ENCODE measurements around the gene PRKG1.

DNA sequence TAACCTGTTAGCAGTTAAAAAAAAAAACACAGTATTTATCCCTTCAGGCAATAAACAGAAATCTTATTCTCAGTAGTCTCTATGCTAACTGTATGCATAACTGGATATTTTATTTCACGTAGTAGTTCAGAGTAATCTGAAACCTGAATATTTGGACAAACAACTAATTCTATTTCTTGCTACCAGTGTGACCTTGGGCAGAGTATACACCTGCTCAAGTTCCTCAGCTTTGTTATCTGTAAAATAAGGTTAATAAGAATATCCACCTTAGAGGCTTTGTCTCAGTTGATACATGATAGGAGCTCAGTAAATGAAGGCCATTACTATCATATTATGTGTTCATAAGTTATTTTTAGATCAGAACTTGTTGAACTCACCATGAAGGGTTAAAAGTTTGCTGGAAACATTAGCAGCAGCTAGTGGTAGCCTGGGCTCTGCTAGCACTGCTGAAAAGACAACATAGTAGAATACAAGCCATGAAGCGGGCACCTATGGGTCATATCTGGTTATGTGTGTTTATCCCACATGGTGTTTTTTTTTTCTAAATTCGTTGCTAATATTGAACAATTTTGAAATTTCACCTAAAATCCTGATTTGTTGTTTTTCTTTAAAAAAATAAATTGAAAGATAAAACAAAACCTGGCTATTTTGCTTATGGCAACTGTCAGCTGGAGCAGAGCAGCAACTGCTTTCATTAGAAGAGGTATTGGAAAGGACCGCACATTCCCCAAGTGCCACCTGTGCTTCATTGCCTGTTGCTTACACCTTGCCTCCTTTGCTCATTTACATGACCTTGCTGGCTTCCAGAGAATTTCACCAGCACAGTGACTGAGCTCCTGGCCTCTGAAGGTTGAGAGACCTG, 303.0 kb downstream of the PRKG1 start:
- TF ChIP-seq, protein P1, sequence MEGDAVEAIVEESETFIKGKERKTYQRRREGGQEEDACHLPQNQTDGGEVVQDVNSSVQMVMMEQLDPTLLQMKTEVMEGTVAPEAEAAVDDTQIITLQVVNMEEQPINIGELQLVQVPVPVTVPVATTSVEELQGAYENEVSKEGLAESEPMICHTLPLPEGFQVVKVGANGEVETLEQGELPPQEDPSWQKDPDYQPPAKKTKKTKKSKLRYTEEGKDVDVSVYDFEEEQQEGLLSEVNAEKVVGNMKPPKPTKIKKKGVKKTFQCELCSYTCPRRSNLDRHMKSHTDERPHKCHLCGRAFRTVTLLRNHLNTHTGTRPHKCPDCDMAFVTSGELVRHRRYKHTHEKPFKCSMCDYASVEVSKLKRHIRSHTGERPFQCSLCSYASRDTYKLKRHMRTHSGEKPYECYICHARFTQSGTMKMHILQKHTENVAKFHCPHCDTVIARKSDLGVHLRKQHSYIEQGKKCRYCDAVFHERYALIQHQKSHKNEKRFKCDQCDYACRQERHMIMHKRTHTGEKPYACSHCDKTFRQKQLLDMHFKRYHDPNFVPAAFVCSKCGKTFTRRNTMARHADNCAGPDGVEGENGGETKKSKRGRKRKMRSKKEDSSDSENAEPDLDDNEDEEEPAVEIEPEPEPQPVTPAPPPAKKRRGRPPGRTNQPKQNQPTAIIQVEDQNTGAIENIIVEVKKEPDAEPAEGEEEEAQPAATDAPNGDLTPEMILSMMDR (IDR thresholded peaks at IDR 0.05): no peak
- TF ChIP-seq EZH2 (IDR thresholded peaks at IDR 0.05) (no peak), EZH2phosphoT487 (IDR thresholded peaks at IDR 0.05) (no peak)
